KBM-7 (cell line): ENCODE measurements around the gene LSM7.
"Not testable (repeated sequence)": the region's sequence is repeated elsewhere in the genome, so short reads cannot be mapped to it uniquely, and the experiment has no call there.

Source experiments
- DNase-seq: peaks from one replicate; pipeline ENCODE4 v3.0.0-alpha.2; 2015
- in situ Hi-C: fragments of 300-500 bp; cut with MboI; formaldehyde crosslinking; loops from 2 replicates; pipeline ENCODE4 v1.14.3; 2020; ENCODE audit warnings: low sequenced_read_pairs, low pct_unique_long_range_greater_than_20kb, mixed read lengths

Gene LSM7

GRCh38 chr19:2356036-2356646 is 27.8 kb upstream of the LSM7 start:
- in situ Hi-C loops, result no loop called here
- no peak for DNase-seq

DNA sequence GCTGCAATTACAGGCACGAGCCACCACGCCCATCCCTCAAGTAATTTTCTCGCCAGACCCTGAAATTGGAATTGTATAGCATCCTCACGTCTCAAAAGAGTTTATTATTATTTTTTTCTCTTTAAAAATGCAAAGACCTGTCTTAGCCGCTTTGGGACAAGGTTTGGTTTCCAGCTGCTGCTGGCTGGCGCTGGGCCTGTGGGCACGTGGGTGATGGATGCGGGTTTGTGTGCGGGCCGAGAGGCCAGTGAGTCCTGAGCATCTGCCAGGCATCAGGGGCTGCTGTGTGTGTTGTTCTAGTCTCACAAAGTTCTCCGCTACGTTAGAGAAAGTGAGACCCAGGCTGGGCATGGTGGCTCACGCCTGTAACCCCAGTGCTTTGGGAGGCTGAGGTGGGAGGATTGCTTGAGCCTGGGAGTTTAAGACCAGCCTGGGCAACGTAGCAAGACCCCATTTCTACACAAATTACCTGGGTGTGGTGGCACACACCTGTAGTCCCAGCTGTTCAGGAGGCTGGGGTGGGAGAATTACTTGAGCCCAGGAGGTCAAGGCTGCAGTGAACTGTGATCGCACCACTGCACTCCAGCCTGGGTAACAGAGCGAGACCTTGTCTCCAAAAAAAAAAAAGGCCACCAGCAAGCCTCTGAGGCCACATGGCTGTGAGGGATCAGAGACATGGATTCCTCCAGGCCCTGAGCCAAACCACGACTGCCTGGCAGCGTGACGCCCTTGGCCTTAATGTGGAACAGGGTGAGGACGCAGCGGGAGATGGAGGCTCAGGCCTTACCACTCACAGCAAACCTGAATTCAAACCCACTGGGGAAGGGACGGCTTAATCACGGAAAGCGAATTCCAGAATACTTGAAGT is 27.0 kb upstream of the LSM7 start:
- no peak for DNase-seq
- in situ Hi-C loops, result no loop called here

DNA sequence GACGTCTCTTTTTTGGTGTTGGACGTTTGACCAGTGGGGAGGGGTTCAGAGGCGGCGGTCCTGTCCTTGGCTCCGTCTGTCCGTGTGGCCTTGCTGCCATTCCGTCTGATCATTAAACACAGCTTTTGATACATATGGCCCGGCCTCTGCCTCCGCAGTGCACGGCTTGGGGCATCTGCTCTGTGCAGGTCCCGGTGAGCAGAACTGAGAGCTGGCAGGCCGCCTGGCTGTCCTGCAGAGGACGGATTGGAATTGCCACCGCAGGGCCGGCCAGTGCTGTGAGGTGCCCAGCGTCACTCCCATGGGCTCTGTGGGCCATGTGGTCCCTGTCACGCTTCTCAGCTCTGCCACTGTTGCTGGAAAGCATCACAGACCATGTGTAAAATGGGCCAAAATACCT is 26.3 kb upstream of the LSM7 start:
- DNase-seq, result no peak
- in situ Hi-C loops, result no loop called here

GRCh38 chr19:2353887-2354592 is 25.7 kb upstream of the LSM7 start:
- in situ Hi-C loops, result no loop called here
- DNase-seq, result no peak

- in situ Hi-C loops, result no loop called here
- no peak for DNase-seq
Measured at GRCh38 chr19:2353159-2353886, 24.9 kb upstream of the LSM7 start.

GRCh38 chr19:2352121-2352520 is 23.7 kb upstream of the LSM7 start:
- no peak for DNase-seq

DNA sequence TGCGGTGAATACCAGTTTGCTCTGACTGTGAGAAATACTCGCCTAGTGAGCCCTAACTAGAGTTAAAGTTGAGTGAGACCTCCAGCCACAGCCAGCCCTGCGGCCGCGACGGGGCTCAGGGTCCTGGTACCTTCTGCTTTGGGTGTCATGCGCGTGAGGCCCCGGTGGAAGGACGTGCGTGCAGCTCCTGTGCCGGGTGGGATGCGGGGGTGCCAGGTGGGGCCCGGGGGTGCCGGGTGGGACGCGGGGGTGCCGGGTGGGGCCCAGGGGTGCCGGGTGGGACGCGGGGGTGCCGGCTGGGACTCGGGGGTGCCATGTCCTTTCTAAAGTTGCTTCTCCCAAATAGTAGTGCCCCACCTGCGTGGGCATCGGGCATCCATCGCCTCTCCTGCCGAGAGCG is 23.2 kb upstream of the LSM7 start:
- in situ Hi-C loops, result no loop called here
- DNase-seq, result no peak

More at GRCh38 chr19:2352121-2352520, 23.7 kb upstream of the LSM7 start:
- in situ Hi-C loops, result no loop called here

- in situ Hi-C loops, result no loop called here
- no peak for DNase-seq
Measured at GRCh38 chr19:2350656-2351055, 22.3 kb upstream of the LSM7 start.

GRCh38 chr19:2349818-2350217 is 21.4 kb upstream of the LSM7 start:
- DNase-seq, in situ Hi-C loops: not testable (repeated sequence)

DNA sequence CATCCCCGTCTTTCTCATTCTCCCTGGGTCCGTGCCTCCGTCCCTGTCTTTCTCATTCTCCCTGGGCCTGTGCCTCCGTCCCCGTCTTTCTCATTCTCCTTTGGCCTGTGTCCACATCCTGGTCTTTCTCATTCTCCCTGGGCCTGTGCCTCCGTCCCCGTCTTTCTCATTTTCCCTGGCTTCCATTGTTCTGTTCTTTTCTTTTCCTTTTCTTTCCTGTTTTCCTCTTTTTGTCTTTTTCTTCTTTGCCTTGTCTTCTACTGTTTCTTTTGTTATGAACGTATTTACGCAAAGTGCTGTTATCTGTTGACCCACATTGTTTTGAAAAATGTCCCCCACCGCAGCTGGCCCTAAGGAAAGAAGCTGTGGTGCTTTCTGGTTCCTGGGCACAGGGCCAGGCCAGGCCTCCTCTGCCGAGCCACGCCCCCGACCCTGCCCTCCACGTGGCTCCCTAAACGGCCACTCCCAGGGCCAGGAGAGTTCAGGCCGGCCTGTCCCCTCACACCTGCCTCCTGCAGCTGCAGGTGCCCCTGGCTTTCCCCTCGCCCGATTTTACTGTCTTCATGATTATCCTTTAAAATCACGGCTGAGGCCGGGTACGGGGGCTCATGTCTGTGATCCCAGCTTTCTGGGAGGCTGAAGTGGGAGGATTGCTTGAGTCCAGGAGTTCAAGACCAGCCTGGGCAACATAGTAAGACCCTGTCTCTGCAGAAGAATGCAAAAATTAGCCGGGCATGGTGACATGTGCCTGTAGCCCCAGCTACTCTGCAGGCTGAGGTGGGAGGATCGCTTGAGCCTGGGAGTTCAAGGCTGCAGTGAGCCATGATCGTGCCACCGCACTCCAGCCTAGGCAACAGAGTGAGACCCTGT is 17.6 kb upstream of the LSM7 start:
- in situ Hi-C loops, result no loop called here
- DNase-seq, result no peak

- no peak for DNase-seq
- in situ Hi-C loops, result no loop called here
Measured at GRCh38 chr19:2345076-2345475, 16.7 kb upstream of the LSM7 start.

GRCh38 chr19:2344381-2344870 is 16.0 kb upstream of the LSM7 start:
- in situ Hi-C loops, result no loop called here

GRCh38 chr19:2343289-2343982 is 15.1 kb upstream of the LSM7 start:
- in situ Hi-C loops, result no loop called here
- DNase-seq, result no peak

More at GRCh38 chr19:2344381-2344870, 16.0 kb upstream of the LSM7 start:
- no peak for DNase-seq

GRCh38 chr19:2342656-2343288 is 14.4 kb upstream of the LSM7 start:
- no peak for DNase-seq
- in situ Hi-C loops, result no loop called here

DNA sequence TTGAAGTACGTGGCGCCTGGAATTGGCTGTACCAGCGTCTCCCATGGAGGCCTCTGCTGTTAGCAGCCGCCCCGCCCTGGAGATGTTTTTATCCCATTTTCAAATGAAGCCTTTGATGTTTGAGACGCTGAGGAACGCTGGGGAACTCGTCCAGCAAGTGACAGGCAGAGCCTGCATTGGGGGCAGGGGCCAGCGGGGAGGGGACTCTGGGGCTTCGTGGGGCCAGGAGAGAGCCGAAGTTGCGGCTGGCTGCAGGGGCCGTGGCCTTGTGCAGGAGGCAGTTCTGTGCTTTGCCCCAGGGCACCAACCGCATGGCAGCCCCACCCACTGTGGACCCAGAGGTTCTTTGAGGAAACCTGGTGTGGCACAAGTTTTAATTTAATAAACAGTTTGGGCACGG is 13.6 kb upstream of the LSM7 start:
- DNase-seq, result no peak
- in situ Hi-C loops, result no loop called here

DNA sequence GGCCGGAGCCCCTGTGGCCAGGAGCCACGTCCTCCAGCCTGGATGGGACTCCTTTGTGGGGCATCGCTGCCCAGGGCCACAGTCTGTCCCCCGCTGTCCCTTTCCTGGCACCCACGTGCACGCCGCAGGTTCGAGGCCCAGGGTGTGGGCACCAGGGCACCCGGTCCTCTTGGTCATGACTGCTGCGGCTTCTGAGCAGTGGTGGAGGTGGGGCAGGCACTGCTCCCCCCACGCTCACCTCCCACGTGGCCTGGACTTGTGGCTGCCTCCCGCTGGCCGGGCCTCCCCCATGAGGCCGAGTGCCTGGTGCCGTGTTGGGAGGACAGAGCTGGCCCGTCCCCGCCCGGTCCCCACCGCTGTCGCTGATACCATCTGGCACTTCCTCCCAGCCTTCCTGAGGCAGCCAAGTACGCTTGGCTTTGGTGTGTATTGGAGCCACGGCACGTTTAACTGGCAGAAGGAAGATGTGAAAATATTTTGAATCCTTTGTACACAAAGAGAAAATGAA is 12.9 kb upstream of the LSM7 start:
- in situ Hi-C loops, result no loop called here
- DNase-seq, result no peak

GRCh38 chr19:2340496-2341243 is 12.3 kb upstream of the LSM7 start:
- no peak for DNase-seq
- in situ Hi-C loops, result no loop called here
